OCI-LY1 (cell line): ENCODE data around the gene CHAT.

Experiments
- H2AFZ ChIP-seq: fragments of 200-600 bp; sonication (generic), shearing (Covaris generic); 2 replicates; pipeline ENCODE4 v1.6.0; 2014; ENCODE audit warnings: antibody characterized with exemption, mild to moderate bottlenecking, low read length
- H3F3A ChIP-seq: fragments of 200-600 bp; sonication (generic), shearing (Covaris generic); 2 replicates; pipeline ENCODE4 v1.6.0; 2014; ENCODE audit warnings: mild to moderate bottlenecking, antibody characterized with exemption, low read length, moderate library complexity; ENCODE audit not compliant: insufficient read depth
- H3K27ac ChIP-seq: fragments of 200-600 bp; sonication (generic); 2 replicates; pipeline ENCODE4 v1.5.1; 2014; ENCODE audit warnings: low read length, mixed run types, mild to moderate bottlenecking, low read depth; ENCODE audit not compliant: poor library complexity, severe bottlenecking
- H3K27me3 ChIP-seq: fragments of 200-600 bp; sonication (generic); 2 replicates; pipeline ENCODE4 v1.6.0; 2014; ENCODE audit warnings: antibody characterized with exemption, mild to moderate bottlenecking, low read length, moderate library complexity; ENCODE audit not compliant: insufficient read depth
- H3K36me3 ChIP-seq: fragments of 200-600 bp; sonication (generic); 2 replicates; pipeline ENCODE4 v1.6.1; 2014; ENCODE audit warnings: mild to moderate bottlenecking, antibody characterized with exemption, low read length, moderate library complexity, mixed read lengths; ENCODE audit not compliant: insufficient read depth
- H3K4me1 ChIP-seq: fragments of 200-600 bp; sonication (generic); 2 replicates; pipeline ENCODE4 v1.5.1; 2014; ENCODE audit warnings: mild to moderate bottlenecking, low read length, moderate library complexity; ENCODE audit not compliant: insufficient read depth, severe bottlenecking
- H3K4me2 ChIP-seq: fragments of 200-600 bp; sonication (generic), shearing (Covaris generic); 2 replicates; pipeline ENCODE4 v1.6.1; 2014; ENCODE audit warnings: low read length
- H3K4me3 ChIP-seq: fragments of 200-600 bp; sonication (generic); 2 replicates; pipeline ENCODE4 v1.5.1; 2014; ENCODE audit warnings: low read length, low read depth, mild to moderate bottlenecking, mixed read lengths; ENCODE audit not compliant: poor library complexity, severe bottlenecking
- H3K79me2 ChIP-seq: fragments of 200-600 bp; shearing (Covaris generic); 2 replicates; pipeline ENCODE4 v1.6.1; 2016; ENCODE audit warnings: mixed run types, low read length, mixed read lengths; ENCODE audit not compliant: insufficient read depth
- H3K9ac ChIP-seq: fragments of 200-600 bp; sonication (generic), shearing (Covaris generic); 2 replicates; pipeline ENCODE4 v1.6.1; 2014; ENCODE audit warnings: mild to moderate bottlenecking, low read length, mixed read lengths
- H3K9me2 ChIP-seq: fragments of 200-600 bp; sonication (generic), shearing (Covaris generic); 2 replicates; pipeline ENCODE4 v1.6.1; 2014; ENCODE audit warnings: low read depth, mild to moderate bottlenecking, low read length, mixed read lengths
- H3K9me3 ChIP-seq: fragments of 200-600 bp; shearing (Covaris generic); 2 replicates; pipeline ENCODE4 v1.6.1; 2014; ENCODE audit warnings: low read length, mixed read lengths
- H4K20me1 ChIP-seq: fragments of 200-600 bp; sonication (generic), shearing (Covaris generic); 2 replicates; pipeline ENCODE4 v1.6.0; 2016; ENCODE audit warnings: mild to moderate bottlenecking, low read length; ENCODE audit not compliant: insufficient read depth
- CTCF ChIP-seq: fragments of 200-600 bp; sonication (generic), shearing (Covaris generic); IDR thresholded peaks from 2 replicates; pipeline ENCODE4 v1.5.1; 2017; ENCODE audit warnings: mild to moderate bottlenecking, antibody characterized with exemption, low read length, moderate library complexity, mixed read lengths
- EZH2 ChIP-seq: fragments of 200-600 bp; sonication (generic), shearing (Covaris generic); IDR thresholded peaks from 2 replicates; pipeline ENCODE4 v1.8.0; 2017; ENCODE audit warnings: borderline replicate concordance, mixed run types, mild to moderate bottlenecking, antibody characterized with exemption, low read length, moderate library complexity, mixed read lengths

CHAT gene

GRCh38 chr10:49613882-49614241 lies at the start of gene CHAT:
CHAT (plus strand) TSS chr10:49614037; CDS start chr10:49614190, 153 bp downstream.
- Histone ChIP-seq H3K36me3 (no peaks in the 10 kb centered on the region), H3K27ac (no peak within 1 kb of the TSS), H3K27me3 (no peaks in the 10 kb centered on the region), H3K4me1 (no peaks in the 10 kb centered on the region), H3K9me2 (no peaks in the 10 kb centered on the region), H3K79me2 (no peaks in the 10 kb centered on the region), H3K9ac (no peak within 1 kb of the TSS), H3F3A (no peaks in the 10 kb centered on the region), H4K20me1 (no peaks in the 10 kb centered on the region), H3K9me3 (no peaks in the 10 kb centered on the region), H3K4me2 (no peak within 1 kb of the TSS), H2AFZ (no peak within 1 kb of the TSS), H3K4me3 (no peak within 1 kb of the TSS)
- TF ChIP-seq EZH2: no peak
- no peak for TF ChIP-seq CTCF

GRCh38 chr10:49564461-49565009 lies 49.3 kb upstream of the CHAT start:
- Histone ChIP-seq H3K27ac (no peak overlapping the region), H3F3A (no peaks in the 10 kb centered on the region), H3K9me2 (no peaks in the 10 kb centered on the region), H3K27me3 (no peaks in the 10 kb centered on the region), H3K9ac (no peak overlapping the region), H3K4me1 (no peaks in the 10 kb centered on the region), H3K9me3 (no peaks in the 10 kb centered on the region), H3K79me2 (no peaks in the 10 kb centered on the region), H3K4me2 (no peak overlapping the region), H4K20me1 (no peaks in the 10 kb centered on the region), H3K4me3 (no peak overlapping the region), H3K36me3 (no peaks in the 10 kb centered on the region), H2AFZ (no peak overlapping the region)
- no peak for TF ChIP-seq EZH2
- no peak for TF ChIP-seq CTCF

GRCh38 chr10:49567810-49568209 lies 46.0 kb upstream of the CHAT start:
- H3F3A ChIP-seq: no peaks in the 10 kb centered on the region
- no peaks in the 10 kb centered on the region for H3K4me1 ChIP-seq
- TF ChIP-seq EZH2 (no peak), CTCF (no peak)
- H3K27me3 ChIP-seq: no peaks in the 10 kb centered on the region
- H3K4me3 ChIP-seq: no peak overlapping the region
- no peak overlapping the region for H3K4me2 ChIP-seq
- no peaks in the 10 kb centered on the region for H4K20me1 ChIP-seq
- no peak overlapping the region for H3K27ac ChIP-seq
- H3K9me2 ChIP-seq: no peaks in the 10 kb centered on the region
- no peak overlapping the region for H3K9ac ChIP-seq
- no peak overlapping the region for H2AFZ ChIP-seq
- no peaks in the 10 kb centered on the region for H3K9me3 ChIP-seq
- H3K36me3 ChIP-seq: no peaks in the 10 kb centered on the region
- no peaks in the 10 kb centered on the region for H3K79me2 ChIP-seq
